Measurements from ENCODE around the gene MTSS2.
"Not testable (repeated sequence)": the region's sequence is repeated elsewhere in the genome, so short reads cannot be mapped to it uniquely, and the experiment has no call there.

Gene MTSS2

GRCh38 chr16:70678898-70679670, 6.8 kb downstream of the MTSS2 start:
- Mint-ChIP-seq H3K36me3 (no peaks in the 10 kb centered on the region), H3K27ac (no peak overlapping the region), H3K9me3 (ENCODE audit: low read depth) (no peaks in the 10 kb centered on the region), H3K27me3 (no peaks in the 10 kb centered on the region), H3K4me3 (no peak overlapping the region), H3K4me1 (ENCODE audit: low read depth) (peaks cover 14% of the 10 kb centered on the region)

- H3K27ac Mint-ChIP-seq, result no peak overlapping the region
Observed at GRCh38 chr16:70678121-70678897, 7.5 kb downstream of the MTSS2 start.

DNA sequence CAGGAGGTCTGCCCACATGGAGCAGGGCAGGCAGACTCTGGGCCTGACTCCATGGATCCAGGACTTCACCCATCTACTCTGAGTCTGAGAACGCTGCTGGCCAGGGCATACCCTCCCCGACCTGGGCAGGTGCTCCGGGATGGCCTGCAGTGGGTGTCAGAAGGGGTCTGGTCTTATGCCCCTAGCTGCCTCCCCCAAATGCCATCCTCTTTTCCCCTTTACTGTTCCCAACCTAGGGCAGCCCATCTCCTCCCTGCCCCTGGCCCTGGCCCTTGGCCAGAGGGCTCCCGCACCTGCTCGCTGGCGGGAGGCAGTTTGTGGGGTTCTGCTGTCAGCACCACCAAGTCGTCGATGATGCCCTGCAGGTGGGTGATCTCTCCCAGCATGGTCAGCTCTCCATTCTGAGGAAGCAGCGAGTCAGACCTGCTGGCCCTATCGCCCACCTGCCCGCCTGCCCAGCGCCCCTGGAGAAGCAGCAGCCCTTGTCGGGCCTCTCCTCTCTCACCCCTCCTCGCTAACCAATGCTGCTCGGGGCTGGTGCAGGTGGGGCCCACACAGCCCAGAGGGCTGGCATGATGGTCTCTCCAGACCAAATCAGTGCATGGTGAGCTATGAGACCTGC, 8.2 kb downstream of the MTSS2 start:
- Mint-ChIP-seq H3K9me3 (ENCODE audit: low read depth) (no peaks in the 10 kb centered on the region), H3K4me1 (ENCODE audit: low read depth) (peaks cover 10% of the 10 kb centered on the region), H3K36me3 (no peaks in the 10 kb centered on the region), H3K27ac (no peak overlapping the region), H3K4me3 (no peak overlapping the region), H3K27me3 (no peaks in the 10 kb centered on the region)

More at GRCh38 chr16:70678121-70678897, 7.5 kb downstream of the MTSS2 start:
- Mint-ChIP-seq H3K27me3 (no peaks in the 10 kb centered on the region), H3K4me1 (ENCODE audit: low read depth) (peaks cover 14% of the 10 kb centered on the region), H3K9me3 (ENCODE audit: low read depth) (no peaks in the 10 kb centered on the region), H3K4me3 (no peak overlapping the region), H3K36me3 (no peaks in the 10 kb centered on the region)

GRCh38 chr16:70676675-70677498, 9.0 kb downstream of the MTSS2 start:
- Mint-ChIP-seq H3K27ac (no peak overlapping the region), H3K36me3 (no peaks in the 10 kb centered on the region), H3K9me3 (ENCODE audit: low read depth) (no peaks in the 10 kb centered on the region), H3K4me1 (ENCODE audit: low read depth) (peaks cover 6% of the 10 kb centered on the region), H3K27me3 (no peaks in the 10 kb centered on the region), H3K4me3 (no peak overlapping the region)

DNA sequence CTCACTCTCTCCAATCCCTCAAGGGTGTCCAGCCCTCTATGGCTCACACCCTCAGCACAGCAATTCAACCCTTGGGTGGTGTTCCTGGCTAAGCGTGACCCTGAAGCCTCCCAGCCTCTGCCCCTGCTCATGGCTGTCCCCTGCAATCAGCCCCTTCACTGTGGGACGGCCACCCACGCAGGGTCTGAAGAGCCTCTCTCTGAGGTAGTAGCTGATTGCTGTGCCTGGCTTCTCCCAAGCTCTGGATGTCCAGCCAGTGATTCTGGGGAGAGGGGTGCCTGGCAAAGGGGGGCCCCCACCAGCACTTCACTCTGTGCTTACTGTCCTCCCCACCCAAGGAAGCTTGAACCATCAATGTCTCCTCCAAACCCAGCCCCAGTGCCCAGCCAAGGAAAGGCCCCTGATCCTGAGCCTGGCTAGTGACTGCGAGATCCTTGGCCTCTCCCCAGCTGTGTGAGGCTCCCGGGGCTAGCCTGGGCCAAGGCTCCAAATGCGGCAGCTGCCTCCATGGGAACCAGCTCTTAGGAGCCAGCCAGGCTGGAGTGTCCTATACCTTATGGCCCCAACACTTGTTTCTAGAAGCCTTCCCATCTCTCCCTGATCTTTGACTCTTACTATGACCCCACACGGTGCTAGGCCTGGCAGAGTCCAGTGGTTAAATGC, 9.9 kb downstream of the MTSS2 start:
- Mint-ChIP-seq H3K27me3 (no peaks in the 10 kb centered on the region), H3K4me1 (ENCODE audit: low read depth) (peaks cover 4% of the 10 kb centered on the region), H3K9me3 (ENCODE audit: low read depth) (no peaks in the 10 kb centered on the region), H3K27ac (no peak overlapping the region), H3K36me3 (no peaks in the 10 kb centered on the region), H3K4me3 (no peak overlapping the region)

- Mint-ChIP-seq H3K36me3 (peaks cover 4% of the 10 kb centered on the region), H3K27me3 (no peaks in the 10 kb centered on the region), H3K9me3 (ENCODE audit: low read depth) (no peaks in the 10 kb centered on the region), H3K4me1 (ENCODE audit: low read depth) (peaks cover 3% of the 10 kb centered on the region), H3K27ac (no peak overlapping the region), H3K4me3 (no peak overlapping the region)
Observed at GRCh38 chr16:70674221-70675014, 11.4 kb downstream of the MTSS2 start.

GRCh38 chr16:70670938-70671337, 14.9 kb downstream of the MTSS2 start:
- not testable (repeated sequence) for H3K9me3 Mint-ChIP-seq (ENCODE audit: low read depth); H3K27me3 Mint-ChIP-seq; H3K4me1 Mint-ChIP-seq (ENCODE audit: low read depth); H3K4me3 Mint-ChIP-seq; H3K27ac Mint-ChIP-seq
- peaks cover 12% of the 10 kb centered on the region for H3K36me3 Mint-ChIP-seq

- peaks cover 12% of the 10 kb centered on the region for H3K36me3 Mint-ChIP-seq
- H3K9me3 Mint-ChIP-seq (ENCODE audit: low read depth), result no peaks in the 10 kb centered on the region
- no peaks in the 10 kb centered on the region for H3K4me1 Mint-ChIP-seq (ENCODE audit: low read depth)
- H3K27me3 Mint-ChIP-seq, result no peaks in the 10 kb centered on the region
- no peak overlapping the region for H3K27ac Mint-ChIP-seq
- H3K4me3 Mint-ChIP-seq, result no peak overlapping the region
Observed at GRCh38 chr16:70670175-70670574, 15.7 kb downstream of the MTSS2 start.

DNA sequence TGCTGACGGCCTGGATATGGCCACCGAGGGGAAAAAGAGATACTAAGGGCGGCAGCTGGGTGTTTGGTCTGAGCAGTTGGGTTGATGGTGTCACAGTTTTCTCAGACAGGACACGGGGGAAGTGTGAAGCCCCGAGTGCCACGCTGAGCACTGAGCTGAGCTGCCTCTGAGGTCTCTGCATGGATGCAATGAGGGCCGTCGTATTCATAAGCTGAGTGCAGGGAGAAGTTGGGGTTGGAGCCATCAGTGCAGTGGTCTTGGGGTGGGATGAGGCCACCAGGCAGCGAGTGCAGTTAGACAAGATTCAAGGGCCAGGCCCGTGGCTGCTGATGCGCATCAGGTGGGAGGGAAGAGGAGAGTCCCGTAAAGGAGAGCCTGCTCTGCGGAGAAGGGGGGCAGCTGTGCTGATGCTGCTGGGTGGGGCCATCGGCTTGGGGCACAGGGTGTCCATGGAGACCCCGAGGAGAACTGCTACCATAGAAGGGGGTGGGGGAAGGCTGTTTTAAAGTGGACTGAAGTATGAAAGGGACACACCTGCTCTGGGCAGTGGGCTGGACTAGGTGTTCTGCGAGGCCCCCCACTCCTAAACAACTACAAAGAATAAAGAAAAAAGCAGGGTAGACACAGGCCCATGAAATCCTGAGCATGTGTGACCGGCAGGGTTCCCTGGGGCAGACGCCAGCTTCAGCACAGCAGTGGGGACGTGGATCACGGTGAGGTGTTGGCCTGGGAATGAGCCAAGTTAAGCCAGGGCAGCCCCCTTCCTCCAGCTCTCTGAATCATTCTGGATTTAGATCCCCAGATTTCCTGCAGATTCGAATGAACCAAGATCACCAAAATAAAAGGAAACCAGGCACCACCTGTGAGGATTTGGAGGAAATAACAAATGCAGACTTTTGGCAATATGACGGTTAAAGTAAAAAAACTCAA, 19.8 kb downstream of the MTSS2 start:
- no peak overlapping the region for H3K27ac Mint-ChIP-seq
- peaks cover 12% of the 10 kb centered on the region for H3K36me3 Mint-ChIP-seq
- H3K9me3 Mint-ChIP-seq (ENCODE audit: low read depth), result no peaks in the 10 kb centered on the region
- no peaks in the 10 kb centered on the region for H3K27me3 Mint-ChIP-seq
- H3K4me3 Mint-ChIP-seq, result no peak overlapping the region
- no peaks in the 10 kb centered on the region for H3K4me1 Mint-ChIP-seq (ENCODE audit: low read depth)

DNA sequence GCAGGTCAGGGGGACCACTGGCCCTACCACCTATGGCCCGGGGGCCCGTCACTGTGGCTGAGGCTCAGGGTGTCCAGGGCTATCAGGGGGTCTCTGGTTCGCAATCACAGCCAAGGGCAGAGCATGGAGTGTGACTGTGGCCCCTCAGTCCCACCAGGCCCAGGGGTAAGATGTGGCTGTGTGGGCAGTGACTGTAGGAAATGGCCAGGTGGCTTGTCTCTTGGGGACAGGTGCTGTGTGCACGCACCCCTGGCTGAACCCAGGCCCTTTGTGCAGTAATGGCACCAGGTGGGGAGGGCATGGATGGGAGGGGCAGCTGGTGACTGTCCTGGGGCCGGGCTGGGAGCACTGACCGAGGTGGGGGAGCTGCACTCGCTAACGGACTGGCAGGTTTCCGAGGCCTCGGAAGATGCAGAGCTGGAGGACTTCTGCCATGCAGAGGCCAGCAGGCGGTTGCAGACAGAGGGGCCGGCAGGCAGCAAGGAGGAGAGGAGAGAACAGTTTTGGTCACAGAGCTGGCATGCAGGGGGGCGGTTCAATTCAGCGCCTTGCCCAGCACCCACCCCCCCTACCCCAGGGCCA, 20.6 kb downstream of the MTSS2 start:
- Mint-ChIP-seq H3K4me3 (no peak overlapping the region), H3K27me3 (no peaks in the 10 kb centered on the region), H3K27ac (no peak overlapping the region), H3K36me3 (peaks cover 8% of the 10 kb centered on the region), H3K9me3 (ENCODE audit: low read depth) (no peaks in the 10 kb centered on the region), H3K4me1 (ENCODE audit: low read depth) (peaks cover 1% of the 10 kb centered on the region)

- Mint-ChIP-seq H3K27me3 (no peaks in the 10 kb centered on the region), H3K36me3 (peaks cover 7% of the 10 kb centered on the region), H3K9me3 (ENCODE audit: low read depth) (no peaks in the 10 kb centered on the region), H3K4me1 (ENCODE audit: low read depth) (peaks cover 1% of the 10 kb centered on the region), H3K4me3 (no peak overlapping the region), H3K27ac (no peak overlapping the region)
Observed at GRCh38 chr16:70664325-70665112, 21.3 kb downstream of the MTSS2 start.
